Calu3 (cell line): ENCODE results near the gene MLPH. TPM values are rescaled to one million over a fixed set of nuclear protein-coding genes. Genes with fewer than 3 reads are reported as not detected.

Experiments
- BruUV-seq: library from RNA; stranded (reverse); fragments of 400-500 nt; replicated peaks from 2 replicates; lab custom pipeline; 2021; lab: Mats Ljungman, UMichigan
- CTCF ChIA-PET: fragments of 300-600 bp; sonication (Branson Sonifier 250); formaldehyde crosslinking; loops from one replicate; lab custom pipeline; 2022; ENCODE audit warnings: antibody characterized with exemption; lab: Charles Lee
- DNase-seq: peaks from one replicate; pipeline ENCODE4 v3.0.0; 2022
- H3K27ac Mint-ChIP-seq: one replicate; pipeline ENCODE4 v1.8.0; 2022; ENCODE audit warnings: mixed read lengths; ENCODE audit not compliant: unreplicated experiment
- H3K27me3 Mint-ChIP-seq: one replicate; pipeline ENCODE4 v1.8.0; 2022; ENCODE audit warnings: mixed read lengths; ENCODE audit not compliant: unreplicated experiment
- H3K36me3 Mint-ChIP-seq: one replicate; pipeline ENCODE4 v1.8.0; 2022; ENCODE audit warnings: mild to moderate bottlenecking, moderate library complexity, mixed read lengths; ENCODE audit not compliant: insufficient read depth, unreplicated experiment
- H3K4me1 Mint-ChIP-seq: one replicate; pipeline ENCODE4 v1.8.0; 2022; ENCODE audit warnings: mild to moderate bottlenecking, low read depth, mixed read lengths; ENCODE audit not compliant: unreplicated experiment
- H3K4me3 Mint-ChIP-seq: one replicate; pipeline ENCODE4 v1.8.0; 2022; ENCODE audit warnings: mild to moderate bottlenecking, low read depth, moderate library complexity, mixed read lengths; ENCODE audit not compliant: unreplicated experiment
- H3K9me3 Mint-ChIP-seq: one replicate; pipeline ENCODE4 v1.8.0; 2022; ENCODE audit warnings: low read depth, mixed read lengths; ENCODE audit not compliant: unreplicated experiment
- intact Hi-C: fragments of 100-400 bp; cut with micrococcal nuclease; formaldehyde crosslinking; loops from one replicate; pipeline ENCODE4 v1.10.0; 2022; ENCODE audit not compliant: unreplicated experiment
- total RNA-seq: library from RNA; stranded (reverse); gene quantifications from 2 replicates; pipeline ENCODE4 v1.2.3, GENCODE V29; 2022
- TF ChIP-seq, protein P1 (sequence below): fragments of 200-600 bp; IDR thresholded peaks from one replicate; pipeline ENCODE4 v1.8.0; 2022; ENCODE audit warnings: antibody characterized with exemption; ENCODE audit not compliant: unreplicated experiment

Gene MLPH
- total RNA-seq, 1 experiment from 2014 or later: 39.8 TPM

DNA sequence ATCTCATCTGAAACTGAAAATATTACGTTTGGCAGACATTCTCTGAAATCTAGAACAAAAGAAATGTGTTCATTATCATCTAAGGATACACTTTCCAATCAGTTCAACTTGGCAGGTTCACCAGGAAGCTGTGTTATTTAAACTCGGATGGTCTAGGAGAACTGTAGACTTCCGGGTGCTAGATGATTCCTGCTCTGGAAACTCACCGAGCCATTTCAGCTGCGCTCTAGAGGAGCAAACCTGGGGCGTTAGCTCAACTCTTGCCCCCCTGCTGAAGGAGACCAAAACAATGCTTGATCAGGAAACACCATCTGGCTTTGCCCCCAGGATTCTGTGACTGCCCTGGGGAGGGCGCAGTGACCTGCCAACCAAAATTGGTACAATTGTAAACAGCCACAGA is 22.9 kb downstream of the MLPH start:
- H3K27me3 Mint-ChIP-seq: no peaks in the 10 kb centered on the region
- H3K4me1 Mint-ChIP-seq: peaks cover 23% of the 10 kb centered on the region

DNA sequence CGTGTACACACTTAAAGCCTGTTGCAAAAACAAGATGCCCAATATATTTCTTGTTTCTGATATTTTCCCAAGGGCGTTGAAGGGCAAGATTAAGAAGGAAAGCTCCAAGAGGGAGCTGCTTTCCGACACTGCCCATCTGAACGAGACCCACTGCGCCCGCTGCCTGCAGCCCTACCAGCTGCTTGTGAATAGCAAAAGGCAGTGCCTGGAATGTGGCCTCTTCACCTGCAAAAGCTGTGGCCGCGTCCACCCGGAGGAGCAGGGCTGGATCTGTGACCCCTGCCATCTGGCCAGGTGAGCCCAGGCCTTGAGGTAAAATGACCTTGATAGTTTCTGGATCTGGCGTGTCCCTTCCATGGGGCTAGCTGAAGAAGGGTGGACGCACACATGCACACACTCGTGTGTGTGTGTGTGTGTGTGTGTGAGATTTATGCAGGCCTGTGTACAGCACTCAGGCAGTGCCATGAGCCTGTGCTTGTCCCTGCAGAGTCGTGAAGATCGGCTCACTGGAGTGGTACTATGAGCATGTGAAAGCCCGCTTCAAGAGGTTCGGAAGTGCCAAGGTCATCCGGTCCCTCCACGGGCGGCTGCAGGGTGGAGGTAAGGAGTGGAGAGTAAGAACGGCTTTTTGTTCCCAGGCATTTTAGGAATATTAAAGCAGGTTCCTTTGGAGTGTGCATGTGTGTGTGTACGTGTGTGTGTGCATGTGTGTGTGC is 23.6 kb downstream of the MLPH start:
- Mint-ChIP-seq H3K4me3 (no peak overlapping the region), H3K27me3 (no peaks in the 10 kb centered on the region), H3K4me1 (peaks cover 20% of the 10 kb centered on the region), H3K27ac (no peak overlapping the region), H3K9me3 (no peaks in the 10 kb centered on the region), H3K36me3 (peaks cover 10% of the 10 kb centered on the region)
- TF ChIP-seq, protein P1, sequence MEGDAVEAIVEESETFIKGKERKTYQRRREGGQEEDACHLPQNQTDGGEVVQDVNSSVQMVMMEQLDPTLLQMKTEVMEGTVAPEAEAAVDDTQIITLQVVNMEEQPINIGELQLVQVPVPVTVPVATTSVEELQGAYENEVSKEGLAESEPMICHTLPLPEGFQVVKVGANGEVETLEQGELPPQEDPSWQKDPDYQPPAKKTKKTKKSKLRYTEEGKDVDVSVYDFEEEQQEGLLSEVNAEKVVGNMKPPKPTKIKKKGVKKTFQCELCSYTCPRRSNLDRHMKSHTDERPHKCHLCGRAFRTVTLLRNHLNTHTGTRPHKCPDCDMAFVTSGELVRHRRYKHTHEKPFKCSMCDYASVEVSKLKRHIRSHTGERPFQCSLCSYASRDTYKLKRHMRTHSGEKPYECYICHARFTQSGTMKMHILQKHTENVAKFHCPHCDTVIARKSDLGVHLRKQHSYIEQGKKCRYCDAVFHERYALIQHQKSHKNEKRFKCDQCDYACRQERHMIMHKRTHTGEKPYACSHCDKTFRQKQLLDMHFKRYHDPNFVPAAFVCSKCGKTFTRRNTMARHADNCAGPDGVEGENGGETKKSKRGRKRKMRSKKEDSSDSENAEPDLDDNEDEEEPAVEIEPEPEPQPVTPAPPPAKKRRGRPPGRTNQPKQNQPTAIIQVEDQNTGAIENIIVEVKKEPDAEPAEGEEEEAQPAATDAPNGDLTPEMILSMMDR: no peak
- CTCF ChIA-PET: interaction anchor here (0.6 to 2.4 kb wide), 7 partner anchors 9 to 61 kb away, joined by 3 to 10 read pairs (median 4); no protein-coding TSS in a partner anchor
- BruUV-seq: no TSS peak
- DNase-seq: no peak
- intact Hi-C loops: loop anchor here (5.0 kb wide), 1 partner anchor 38 kb away; no protein-coding TSS in a partner anchor

More for the DNA sequence above, 22.9 kb downstream of the MLPH start:
- Mint-ChIP-seq H3K36me3 (peaks cover 7% of the 10 kb centered on the region), H3K27ac (peak overlapping the region; percentile 77), H3K9me3 (no peaks in the 10 kb centered on the region), H3K4me3 (no peak overlapping the region)
- CTCF ChIA-PET: interaction anchor here (0.8 to 2.4 kb wide), 5 partner anchors 15 to 62 kb away, joined by 4 to 10 read pairs (median 5); no protein-coding TSS in a partner anchor
- intact Hi-C loops: loop anchor here (5.0 kb wide), 1 partner anchor 38 kb away; no protein-coding TSS in a partner anchor
- BruUV-seq: no TSS peak
- TF ChIP-seq, protein P1: no peak
- no peak for DNase-seq

DNA sequence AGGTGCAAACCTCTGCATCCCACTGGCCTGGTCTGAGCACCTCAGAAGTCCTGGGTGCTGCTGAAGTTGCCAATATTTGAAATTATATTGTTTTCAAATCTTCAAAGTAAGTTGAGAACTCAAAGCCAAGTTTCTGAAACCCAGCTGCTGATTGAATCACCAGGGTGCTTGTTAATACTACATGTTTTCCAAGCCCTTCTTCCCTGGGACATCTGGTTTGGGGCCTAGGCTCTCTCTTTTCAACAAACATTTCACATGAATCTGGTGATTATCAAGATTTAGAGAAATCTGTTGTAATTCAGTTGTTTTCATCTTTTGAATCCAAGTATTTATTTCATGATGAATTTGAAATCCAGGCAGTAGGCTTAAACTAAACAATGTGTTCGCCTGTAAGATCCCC is 24.4 kb downstream of the MLPH start:
- CTCF ChIA-PET: interaction anchor here (0.6 to 1.4 kb wide), 3 partner anchors 10 to 61 kb away, joined by 3 to 9 read pairs (median 4); no protein-coding TSS in a partner anchor
- no peak overlapping the region for H3K4me3 Mint-ChIP-seq
- H3K27me3 Mint-ChIP-seq: no peaks in the 10 kb centered on the region
- H3K9me3 Mint-ChIP-seq: peaks cover under 1% of the 10 kb centered on the region
- H3K27ac Mint-ChIP-seq: no peak overlapping the region
- peaks cover 20% of the 10 kb centered on the region for H3K4me1 Mint-ChIP-seq
- no peak for DNase-seq
- intact Hi-C loops: loop anchor here (5.0 kb wide), 1 partner anchor 39 kb away; no protein-coding TSS in a partner anchor
- H3K36me3 Mint-ChIP-seq: peaks cover 10% of the 10 kb centered on the region
- no TSS peak for BruUV-seq
- TF ChIP-seq, protein P1: no peak

DNA sequence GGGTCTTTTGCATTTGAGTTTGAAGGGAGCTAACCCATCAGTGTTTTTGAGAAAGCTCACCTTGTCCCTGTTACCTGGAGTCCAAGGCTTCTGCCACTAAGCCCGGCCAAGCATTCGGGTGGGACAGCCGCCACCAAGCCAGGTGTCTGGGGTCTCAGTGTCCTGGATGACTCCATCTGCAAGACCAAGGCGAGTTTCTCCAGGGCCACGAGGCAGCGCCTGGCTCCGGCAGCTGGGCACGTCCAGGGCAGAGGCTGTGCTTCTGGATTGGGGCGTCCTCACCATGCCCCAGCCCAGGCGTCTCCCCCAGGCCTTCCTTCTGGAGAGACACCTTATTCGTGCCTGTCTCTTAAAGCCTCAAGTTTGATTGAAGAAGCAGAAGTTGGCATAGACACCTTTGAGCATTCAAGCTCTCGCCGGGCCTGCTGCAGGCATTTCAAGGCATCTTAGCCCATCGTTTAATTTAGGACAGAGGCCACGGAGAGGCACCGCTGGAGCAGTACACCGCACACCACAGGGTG is 24.9 kb downstream of the MLPH start:
- H3K4me1 Mint-ChIP-seq: peaks cover 20% of the 10 kb centered on the region
- intact Hi-C loops: loop anchor here (2.0 to 5.0 kb wide), 2 partner anchors 40 to 61 kb away; no protein-coding TSS in a partner anchor
- DNase-seq: no peak
- no peaks in the 10 kb centered on the region for H3K27me3 Mint-ChIP-seq
- TF ChIP-seq, protein P1: no peak
- H3K36me3 Mint-ChIP-seq: peaks cover 10% of the 10 kb centered on the region
- H3K27ac Mint-ChIP-seq: no peak overlapping the region
- no TSS peak for BruUV-seq
- peaks cover 2% of the 10 kb centered on the region for H3K9me3 Mint-ChIP-seq
- CTCF ChIA-PET: interaction anchor here (0.8 to 1.6 kb wide), 13 partner anchors 22 to 358 kb away, joined by 3 to 58 read pairs (median 5); no protein-coding TSS in a partner anchor
- no peak overlapping the region for H3K4me3 Mint-ChIP-seq
